GM21723 (cell line): ENCODE data around the gene PGLYRP3.
"Not testable (repeated sequence)": the region's sequence is repeated elsewhere in the genome, so short reads cannot be mapped to it uniquely, and the experiment has no call there.

Source experiments
- ATAC-seq: cut with Tn5 transposase; IDR thresholded peaks from one replicate; pipeline ENCODE4 v1.9.1; 2021; ENCODE audit warnings: mild to moderate bottlenecking, moderate library complexity; ENCODE audit not compliant: unreplicated experiment

PGLYRP3 gene

GRCh38 chr1:153349363-153350320 is 36.9 kb upstream of the PGLYRP3 start:
- no peak for ATAC-seq

GRCh38 chr1:153348511-153349362 is 36.0 kb upstream of the PGLYRP3 start, which contains the start of gene PGLYRP4:
Gene PGLYRP4, minus strand, starts transcription at chr1:153348841. Its CDS starts 909 bp downstream, at chr1:153347932.
- ATAC-seq: no peak

- ATAC-seq: no peak
These were observed 35.1 kb upstream of the PGLYRP3 start for GRCh38 chr1:153347856-153348255.

DNA sequence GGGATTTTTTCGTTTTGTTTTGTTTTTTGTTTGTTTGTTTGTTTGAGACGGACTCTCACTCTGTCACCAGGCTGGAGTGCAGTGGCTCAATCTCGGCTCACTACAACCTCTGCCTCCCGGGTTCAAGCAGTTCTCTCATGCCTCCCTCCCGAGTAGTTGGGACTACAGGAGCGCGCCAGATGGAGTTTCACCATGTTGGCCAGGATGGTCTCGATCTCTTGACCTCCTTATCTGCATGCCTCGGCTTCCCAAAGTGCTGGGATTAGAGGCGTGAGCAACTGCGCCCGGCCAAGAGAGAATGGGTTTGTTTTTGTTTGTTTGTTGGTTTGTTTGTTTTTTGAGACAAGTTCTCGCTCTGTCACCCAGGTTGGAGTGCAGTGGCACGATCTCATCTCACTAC is 34.3 kb upstream of the PGLYRP3 start:
- ATAC-seq: not testable (repeated sequence)

- ATAC-seq: no peak
These were observed 33.4 kb upstream of the PGLYRP3 start for GRCh38 chr1:153346077-153346723.

DNA sequence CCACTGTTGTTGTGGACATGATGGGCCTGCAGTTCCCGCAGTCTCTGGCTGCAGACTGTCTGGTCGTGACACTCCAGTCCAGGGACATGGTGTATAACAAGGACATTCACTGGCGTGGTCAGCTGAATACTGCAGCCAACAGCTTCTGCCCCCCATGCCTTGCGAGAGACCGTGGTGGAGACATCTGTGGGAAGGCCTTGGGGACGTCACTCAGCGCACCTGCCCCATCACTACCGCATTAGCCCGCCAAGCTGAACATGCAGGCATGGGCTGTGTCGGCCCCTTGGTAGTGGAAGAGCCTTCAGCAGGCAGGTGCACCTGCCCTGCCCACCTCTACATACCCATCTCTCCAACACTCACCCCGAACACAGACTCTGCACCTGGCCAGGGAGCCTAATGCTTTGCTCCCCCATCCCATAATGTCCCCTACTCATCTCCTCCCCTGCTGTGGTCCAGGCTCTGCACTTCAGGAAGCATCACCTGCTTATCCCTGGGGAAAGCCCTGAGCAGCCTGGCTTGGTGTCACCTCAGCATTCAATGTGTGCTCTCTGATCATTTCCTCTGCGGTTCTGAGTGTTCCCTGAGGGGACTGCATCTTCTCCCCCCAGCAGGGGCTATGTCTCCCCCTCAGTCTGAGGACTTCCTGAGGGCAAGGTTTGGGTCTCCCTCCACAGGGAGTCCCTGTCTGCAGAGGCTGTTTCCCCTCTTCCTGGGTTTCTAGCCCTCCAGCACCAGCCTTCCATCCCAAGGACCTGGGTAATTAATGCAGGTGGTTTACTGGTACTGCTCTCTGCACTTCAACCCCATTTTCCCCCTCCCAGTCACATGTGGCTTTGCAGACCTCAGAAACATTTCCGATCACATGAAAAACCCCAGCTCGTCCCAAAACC is 32.7 kb upstream of the PGLYRP3 start:
- ATAC-seq: no peak

- no peak for ATAC-seq
These were observed 31.9 kb upstream of the PGLYRP3 start for GRCh38 chr1:153344718-153345025.

- no peak for ATAC-seq
These were observed 31.3 kb upstream of the PGLYRP3 start for GRCh38 chr1:153343811-153344717.

DNA sequence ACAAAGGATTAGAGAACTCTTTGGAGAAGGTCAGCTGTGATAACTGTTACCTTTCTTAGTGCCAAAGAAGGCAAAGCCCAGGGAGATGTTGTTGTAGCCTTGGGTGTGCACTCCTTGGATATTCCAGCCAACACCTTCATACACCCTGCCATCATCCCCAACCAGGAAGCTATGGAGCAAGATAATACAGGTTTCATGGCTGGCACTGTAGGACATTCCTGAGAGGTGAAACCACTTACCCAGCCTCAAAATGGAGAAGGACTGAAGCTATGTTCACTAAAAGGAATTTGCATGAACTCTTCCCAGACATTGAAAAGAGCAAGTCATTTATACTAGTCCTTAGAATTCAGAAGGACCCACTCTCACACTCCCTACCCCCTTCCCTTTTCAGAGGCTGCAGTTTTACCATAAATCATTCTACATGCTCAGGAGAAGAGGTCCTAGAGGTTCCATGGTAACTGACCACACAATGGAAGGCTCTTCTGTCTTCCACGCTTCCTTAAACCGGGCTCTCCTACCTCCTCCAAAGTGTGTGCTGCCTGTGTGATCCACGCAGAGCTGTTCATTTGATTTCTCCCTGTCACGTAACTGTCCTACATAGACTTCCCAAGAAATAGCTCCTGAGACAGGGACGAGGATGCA is 30.4 kb upstream of the PGLYRP3 start:
- ATAC-seq: no peak

GRCh38 chr1:153342178-153342577 is 29.4 kb upstream of the PGLYRP3 start:
- ATAC-seq: no peak

GRCh38 chr1:153341431-153341934 is 28.7 kb upstream of the PGLYRP3 start:
- ATAC-seq: no peak

- no peak for ATAC-seq
These were observed 27.6 kb upstream of the PGLYRP3 start for GRCh38 chr1:153340356-153340755.

DNA sequence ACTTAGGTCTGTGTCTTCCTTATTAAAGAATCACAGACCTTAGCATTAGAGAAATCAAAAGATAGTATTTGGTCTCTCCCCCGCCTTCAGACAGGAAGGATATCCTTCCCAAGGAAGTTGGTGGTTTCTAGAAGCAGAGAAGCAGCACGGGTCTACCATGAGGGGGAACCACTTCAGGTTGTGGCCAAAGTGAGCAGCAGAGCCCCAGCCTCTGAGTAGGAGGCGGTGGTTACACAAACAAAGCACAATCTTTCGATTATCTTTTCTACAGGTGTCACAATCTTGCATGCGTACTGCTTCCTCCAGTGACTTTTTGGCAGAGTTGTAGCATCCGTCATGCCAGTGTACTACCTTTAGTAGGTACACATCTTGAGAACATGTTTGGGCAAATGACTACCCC is 27.1 kb upstream of the PGLYRP3 start:
- ATAC-seq: no peak

DNA sequence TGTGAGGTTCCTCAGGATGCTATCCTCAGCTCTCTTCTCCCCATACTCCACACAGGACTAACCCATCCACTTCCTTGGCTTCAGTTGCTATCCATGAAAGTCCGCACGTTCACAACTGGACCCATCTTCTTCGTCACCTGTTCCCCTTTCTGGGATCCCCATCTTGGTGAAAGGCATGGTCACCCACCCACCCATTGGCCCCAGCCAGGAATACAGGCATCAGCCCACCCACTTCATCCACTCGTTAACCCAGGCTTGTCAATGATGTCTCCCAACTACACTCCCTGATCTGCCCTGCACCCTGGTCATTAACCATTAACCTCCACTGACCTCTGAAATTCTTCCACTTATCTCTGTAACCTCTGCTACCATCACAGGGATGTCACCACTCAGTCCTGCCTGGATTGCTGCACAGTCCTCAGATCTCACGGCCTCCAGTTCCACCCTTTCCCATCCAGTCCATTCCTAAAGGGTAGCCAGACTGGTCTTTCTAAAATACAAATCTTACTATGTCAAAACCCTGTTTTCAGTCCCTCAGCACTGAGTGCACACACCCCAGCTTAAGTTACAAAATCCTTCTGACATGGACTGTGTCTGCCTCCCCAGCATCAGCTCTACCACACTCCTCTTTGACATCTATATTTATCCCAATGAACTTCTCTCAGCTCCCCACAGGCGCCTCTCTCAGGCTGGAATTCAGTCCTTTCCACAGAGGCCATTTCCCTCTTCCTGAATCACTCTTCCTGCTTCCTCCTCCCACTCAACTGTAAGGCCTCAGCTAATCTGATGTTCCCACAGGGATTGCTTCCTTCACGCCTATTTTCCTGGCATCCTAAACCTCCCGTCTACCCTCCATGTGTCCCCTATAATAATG is 25.5 kb upstream of the PGLYRP3 start:
- ATAC-seq: no peak

DNA sequence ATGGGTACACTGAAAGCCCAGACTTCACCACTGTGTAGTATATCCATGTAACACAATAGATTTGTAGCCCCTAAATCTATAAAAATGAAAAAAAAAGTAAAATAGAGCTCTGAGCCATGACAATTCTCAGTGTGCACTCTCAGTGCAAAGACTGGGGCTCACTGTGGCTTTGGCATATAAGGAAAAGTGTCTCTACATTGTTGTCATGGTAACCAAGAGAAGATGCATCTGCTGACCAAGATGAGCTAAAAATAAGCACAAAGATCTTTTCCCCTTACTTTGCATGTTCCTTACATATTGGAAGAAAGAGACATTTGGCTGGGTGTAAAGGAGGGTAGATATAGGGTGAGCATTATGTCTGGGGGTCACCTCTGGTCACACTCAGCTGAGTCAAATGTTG is 23.9 kb upstream of the PGLYRP3 start:
- no peak for ATAC-seq

GRCh38 chr1:153333902-153334301 is 21.1 kb upstream of the PGLYRP3 start:
- no peak for ATAC-seq

GRCh38 chr1:153324912-153325311 is 12.2 kb upstream of the PGLYRP3 start:
- no peak for ATAC-seq

DNA sequence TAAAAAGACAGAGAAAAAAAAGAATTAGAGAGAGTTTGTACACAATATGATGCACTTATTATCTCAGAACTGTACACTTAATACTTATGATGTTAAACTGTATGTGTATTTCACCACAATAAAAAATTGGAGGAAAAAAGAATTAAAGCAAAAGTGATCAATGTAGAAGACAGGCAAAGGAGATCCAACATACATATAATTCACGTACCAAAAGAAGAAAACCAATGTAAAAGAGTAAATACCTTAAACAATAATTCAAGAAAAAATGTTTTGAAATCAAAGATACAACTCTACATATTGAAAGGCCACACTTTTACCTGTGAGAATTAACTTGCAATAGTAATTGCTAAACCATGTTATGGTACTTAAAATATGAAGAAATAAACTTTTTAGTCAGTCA is 9.8 kb upstream of the PGLYRP3 start:
- no peak for ATAC-seq
